Neural progenitor cell (in vitro differentiated cells): Measurements from ENCODE around the gene ODAPH.

Experiments used
- EZH2 ChIP-seq: fragments of 200-600 bp; sonication (generic); IDR thresholded peaks from 2 replicates; pipeline ENCODE4 v1.6.1; 2017; ENCODE audit warnings: antibody characterized with exemption, mild to moderate bottlenecking, moderate library complexity
- TF ChIP-seq, protein P1 (sequence below): fragments of 200-600 bp; sonication (generic); IDR thresholded peaks from 2 replicates; pipeline ENCODE4 v1.5.1; 2017; ENCODE audit warnings: antibody characterized with exemption, mild to moderate bottlenecking

DNA sequence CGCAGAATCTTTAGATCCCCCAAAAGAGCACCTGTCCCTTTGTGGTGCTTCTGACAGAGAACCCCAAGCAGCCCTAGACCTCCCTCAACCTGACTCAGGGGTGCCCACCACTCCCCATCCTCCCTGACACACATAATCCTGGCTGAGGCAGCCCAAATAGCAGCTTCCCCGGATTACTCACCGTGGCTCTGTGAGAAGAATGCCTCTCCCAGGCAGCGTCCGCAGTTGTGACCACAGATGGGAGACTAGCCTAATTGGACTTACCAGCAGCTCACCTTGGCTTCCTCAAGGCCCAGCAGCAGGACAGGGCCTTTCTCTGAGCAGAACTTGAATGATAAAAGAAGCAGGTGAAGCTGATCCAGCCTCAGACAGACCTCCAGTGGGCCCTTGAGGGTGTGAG is 10.3 kb upstream of the ODAPH start:
- TF ChIP-seq, protein P1, sequence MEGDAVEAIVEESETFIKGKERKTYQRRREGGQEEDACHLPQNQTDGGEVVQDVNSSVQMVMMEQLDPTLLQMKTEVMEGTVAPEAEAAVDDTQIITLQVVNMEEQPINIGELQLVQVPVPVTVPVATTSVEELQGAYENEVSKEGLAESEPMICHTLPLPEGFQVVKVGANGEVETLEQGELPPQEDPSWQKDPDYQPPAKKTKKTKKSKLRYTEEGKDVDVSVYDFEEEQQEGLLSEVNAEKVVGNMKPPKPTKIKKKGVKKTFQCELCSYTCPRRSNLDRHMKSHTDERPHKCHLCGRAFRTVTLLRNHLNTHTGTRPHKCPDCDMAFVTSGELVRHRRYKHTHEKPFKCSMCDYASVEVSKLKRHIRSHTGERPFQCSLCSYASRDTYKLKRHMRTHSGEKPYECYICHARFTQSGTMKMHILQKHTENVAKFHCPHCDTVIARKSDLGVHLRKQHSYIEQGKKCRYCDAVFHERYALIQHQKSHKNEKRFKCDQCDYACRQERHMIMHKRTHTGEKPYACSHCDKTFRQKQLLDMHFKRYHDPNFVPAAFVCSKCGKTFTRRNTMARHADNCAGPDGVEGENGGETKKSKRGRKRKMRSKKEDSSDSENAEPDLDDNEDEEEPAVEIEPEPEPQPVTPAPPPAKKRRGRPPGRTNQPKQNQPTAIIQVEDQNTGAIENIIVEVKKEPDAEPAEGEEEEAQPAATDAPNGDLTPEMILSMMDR, result no peak
- TF ChIP-seq EZH2, result no peak
